Astrocyte (in vitro differentiated cells and primary cell): ENCODE measurements around the gene SLC35F6. TPM values are rescaled to one million over a fixed set of nuclear protein-coding genes. Genes with fewer than 3 reads are reported as not detected.

Source experiments
- DNase-seq: peaks from one replicate; pipeline ENCODE4 v3.0.0-alpha.2; 2010; ENCODE audit warnings: low read depth
- FAIRE-seq: peaks from 2 replicates; lab custom pipeline; 2011; peaks lifted over from hg19 to GRCh38; lab: Jason Lieb, UNC
- H2AFZ ChIP-seq: 2 replicates; pipeline ENCODE4 v1.6.0; 2012; ENCODE audit warnings: low read depth, low read length, inconsistent platforms
- H3K27ac ChIP-seq: 2 replicates; pipeline ENCODE4 v1.5.1; 2011; ENCODE audit warnings: low read depth, low read length, inconsistent platforms
- H3K27me3 ChIP-seq: 2 replicates; pipeline ENCODE4 v1.6.0; 2011; ENCODE audit warnings: low read length, inconsistent platforms; ENCODE audit not compliant: insufficient read depth
- H3K36me3 ChIP-seq: 2 replicates; pipeline ENCODE4 v1.5.1; 2011; ENCODE audit warnings: low read length, inconsistent platforms; ENCODE audit not compliant: insufficient read depth
- H3K4me1 ChIP-seq: 2 replicates; pipeline ENCODE4 v1.5.1; 2011; ENCODE audit warnings: low read length, inconsistent platforms; ENCODE audit not compliant: insufficient read depth
- H3K4me2 ChIP-seq: 2 replicates; pipeline ENCODE4 v1.6.0; 2012; ENCODE audit warnings: low read length, inconsistent platforms
- H3K4me3 ChIP-seq: 2 replicates; pipeline ENCODE4 v1.5.1; 2011; ENCODE audit warnings: low read depth, mild to moderate bottlenecking, low read length, inconsistent platforms; ENCODE audit not compliant: insufficient read depth
- H3K79me2 ChIP-seq: 2 replicates; pipeline ENCODE4 v1.6.0; 2012; ENCODE audit warnings: mild to moderate bottlenecking, low read length, inconsistent platforms; ENCODE audit not compliant: insufficient read depth
- H3K9ac ChIP-seq: 2 replicates; pipeline ENCODE4 v1.6.0; 2012; ENCODE audit warnings: mild to moderate bottlenecking, low read length, inconsistent platforms
- H3K9me3 ChIP-seq: 2 replicates; pipeline ENCODE4 v1.5.1; 2012; ENCODE audit warnings: low read depth, mild to moderate bottlenecking, low read length, inconsistent platforms; ENCODE audit not compliant: insufficient read depth
- H4K20me1 ChIP-seq: 2 replicates; pipeline ENCODE4 v1.6.0; 2012; ENCODE audit warnings: low read length, inconsistent platforms; ENCODE audit not compliant: insufficient read depth
- H3K27ac Mint-ChIP-seq: one replicate; pipeline ENCODE4 v1.8.0; 2021; ENCODE audit warnings: mild to moderate bottlenecking, mixed read lengths; ENCODE audit not compliant: unreplicated experiment
- H3K27me3 Mint-ChIP-seq: one replicate; pipeline ENCODE4 v1.8.0; 2021; ENCODE audit warnings: low read depth, mixed read lengths; ENCODE audit not compliant: unreplicated experiment
- H3K36me3 Mint-ChIP-seq: one replicate; pipeline ENCODE4 v1.8.0; 2021; ENCODE audit warnings: low read depth, mixed read lengths; ENCODE audit not compliant: unreplicated experiment
- H3K4me1 Mint-ChIP-seq: one replicate; pipeline ENCODE4 v1.8.0; 2021; ENCODE audit warnings: low read depth, mixed read lengths; ENCODE audit not compliant: unreplicated experiment
- H3K4me3 Mint-ChIP-seq: one replicate; pipeline ENCODE4 v1.8.0; 2021; ENCODE audit warnings: mild to moderate bottlenecking, moderate library complexity, mixed read lengths; ENCODE audit not compliant: unreplicated experiment
- H3K9me3 Mint-ChIP-seq: one replicate; pipeline ENCODE4 v1.8.0; 2021; ENCODE audit warnings: mild to moderate bottlenecking, mixed read lengths; ENCODE audit not compliant: unreplicated experiment
- EZH2 ChIP-seq: IDR thresholded peaks from 2 replicates; pipeline ENCODE4 v1.6.1; 2012; ENCODE audit warnings: mild to moderate bottlenecking, low read length, inconsistent platforms; ENCODE audit not compliant: insufficient read depth
- total RNA-seq: library from RNA; stranded (reverse); gene quantifications from 2 replicates; pipeline ENCODE4 v1.2.1, GENCODE V29; 2021
- TF ChIP-seq, protein P1 (sequence below): IDR thresholded peaks from 2 replicates; pipeline ENCODE4 v1.5.1; 2011; ENCODE audit warnings: low read depth, mild to moderate bottlenecking, inconsistent platforms, low read length, moderate library complexity; ENCODE audit not compliant: insufficient read depth

The SLC35F6 gene
- total RNA-seq, 1 donor from 2014 or later: 41.9 TPM

DNA sequence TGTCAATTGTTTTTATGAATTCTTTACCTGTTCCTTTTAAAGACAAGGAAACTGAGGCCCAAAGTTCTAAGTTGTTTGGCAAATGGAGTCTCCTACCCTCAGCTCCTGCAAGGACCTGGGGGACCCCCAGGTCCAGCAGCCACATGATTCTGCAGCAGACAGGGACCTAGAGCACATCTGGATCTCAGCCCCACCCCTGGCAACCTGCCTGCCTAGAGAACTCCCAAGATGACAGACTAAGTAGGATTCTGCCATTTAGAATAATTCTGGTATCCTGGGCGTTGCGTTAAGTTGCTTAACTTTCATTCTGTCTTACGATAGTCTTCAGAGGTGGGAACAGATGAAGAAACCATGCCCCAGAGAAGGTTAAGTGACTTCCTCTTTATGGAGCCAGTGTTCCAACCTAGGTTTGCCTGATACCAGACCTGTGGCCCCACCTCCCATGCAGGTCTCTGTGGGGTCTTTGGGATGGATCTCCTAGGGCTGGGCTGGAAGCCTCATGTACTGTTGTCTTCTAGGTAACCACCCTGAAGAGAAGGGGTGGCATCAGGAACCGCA lies 16.2 kb downstream of the SLC35F6 start:
- no peak overlapping the region for H2AFZ ChIP-seq
- Mint-ChIP-seq H3K4me3 (no peak overlapping the region), H3K36me3 (peaks cover 25% of the 10 kb centered on the region), H3K9me3 (no peaks in the 10 kb centered on the region), H3K27ac (no peak overlapping the region), H3K27me3 (no peaks in the 10 kb centered on the region), H3K4me1 (no peaks in the 10 kb centered on the region)
- H3K4me1 ChIP-seq: peaks cover 2% of the 10 kb centered on the region
- no peak for DNase-seq
- FAIRE-seq: no peak
- no peak overlapping the region for H3K4me2 ChIP-seq
- peaks cover 2% of the 10 kb centered on the region for H3K79me2 ChIP-seq
- no peak overlapping the region for H3K9ac ChIP-seq
- no peaks in the 10 kb centered on the region for H3K9me3 ChIP-seq
- no peak for TF ChIP-seq EZH2
- TF ChIP-seq, protein P1, sequence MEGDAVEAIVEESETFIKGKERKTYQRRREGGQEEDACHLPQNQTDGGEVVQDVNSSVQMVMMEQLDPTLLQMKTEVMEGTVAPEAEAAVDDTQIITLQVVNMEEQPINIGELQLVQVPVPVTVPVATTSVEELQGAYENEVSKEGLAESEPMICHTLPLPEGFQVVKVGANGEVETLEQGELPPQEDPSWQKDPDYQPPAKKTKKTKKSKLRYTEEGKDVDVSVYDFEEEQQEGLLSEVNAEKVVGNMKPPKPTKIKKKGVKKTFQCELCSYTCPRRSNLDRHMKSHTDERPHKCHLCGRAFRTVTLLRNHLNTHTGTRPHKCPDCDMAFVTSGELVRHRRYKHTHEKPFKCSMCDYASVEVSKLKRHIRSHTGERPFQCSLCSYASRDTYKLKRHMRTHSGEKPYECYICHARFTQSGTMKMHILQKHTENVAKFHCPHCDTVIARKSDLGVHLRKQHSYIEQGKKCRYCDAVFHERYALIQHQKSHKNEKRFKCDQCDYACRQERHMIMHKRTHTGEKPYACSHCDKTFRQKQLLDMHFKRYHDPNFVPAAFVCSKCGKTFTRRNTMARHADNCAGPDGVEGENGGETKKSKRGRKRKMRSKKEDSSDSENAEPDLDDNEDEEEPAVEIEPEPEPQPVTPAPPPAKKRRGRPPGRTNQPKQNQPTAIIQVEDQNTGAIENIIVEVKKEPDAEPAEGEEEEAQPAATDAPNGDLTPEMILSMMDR: no peak
- H4K20me1 ChIP-seq: peaks cover 19% of the 10 kb centered on the region
- no peak overlapping the region for H3K27ac ChIP-seq
- H3K36me3 ChIP-seq: peaks cover 26% of the 10 kb centered on the region
- H3K27me3 ChIP-seq: no peaks in the 10 kb centered on the region
- H3K4me3 ChIP-seq: no peak overlapping the region

DNA sequence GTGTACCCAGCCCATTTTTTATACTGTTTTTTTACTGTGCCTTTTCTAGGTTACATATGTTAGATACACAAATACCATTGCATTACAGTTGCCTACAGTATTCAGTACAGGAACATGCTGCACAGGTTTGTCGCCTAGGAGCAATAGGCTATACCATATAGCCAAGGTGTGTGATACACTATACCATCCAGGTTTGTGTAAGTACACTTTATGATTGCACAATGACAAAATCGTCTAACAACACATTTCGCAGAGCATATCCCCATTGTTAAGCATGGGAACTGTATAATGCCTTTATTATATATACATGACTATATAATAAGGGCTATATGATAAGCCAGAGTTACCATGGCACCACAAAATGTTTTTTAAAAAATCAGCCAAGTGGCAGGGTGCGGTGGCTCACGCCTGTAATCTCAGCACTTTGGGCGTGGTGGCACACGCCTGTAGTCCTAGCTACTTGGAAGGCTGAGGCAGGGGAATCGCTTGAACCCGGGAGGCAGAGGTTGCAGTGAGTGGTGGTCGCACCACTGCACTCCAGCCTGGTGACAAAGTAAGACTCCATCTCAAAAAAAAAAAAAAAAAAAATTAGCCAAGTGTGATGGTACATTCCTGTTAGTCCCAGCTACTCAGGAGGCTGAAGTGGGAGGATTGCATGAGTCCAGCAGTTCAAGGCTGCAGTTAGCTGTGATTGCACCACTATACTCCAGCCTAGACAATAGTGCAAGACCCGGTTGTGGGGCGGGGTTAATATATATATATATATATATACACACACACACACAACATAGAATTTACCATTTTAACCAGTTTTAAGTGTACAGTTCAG lies 19.0 kb downstream of the SLC35F6 start:
- Histone ChIP-seq H3K9me3 (no peaks in the 10 kb centered on the region), H3K4me3 (no peak overlapping the region), H3K79me2 (peaks cover 19% of the 10 kb centered on the region), H3K27ac (no peak overlapping the region), H3K36me3 (peaks cover 13% of the 10 kb centered on the region), H4K20me1 (peaks cover 2% of the 10 kb centered on the region), H2AFZ (no peak overlapping the region), H3K4me2 (no peak overlapping the region), H3K4me1 (peaks cover 2% of the 10 kb centered on the region), H3K9ac (no peak overlapping the region), H3K27me3 (no peaks in the 10 kb centered on the region)
- no peaks in the 10 kb centered on the region for H3K4me1 Mint-ChIP-seq
- FAIRE-seq (no peak), DNase-seq (no peak)
- peaks cover 3% of the 10 kb centered on the region for H3K27me3 Mint-ChIP-seq
- no peak for TF ChIP-seq EZH2
- TF ChIP-seq, protein P1: no peak
- H3K36me3 Mint-ChIP-seq: peaks cover 9% of the 10 kb centered on the region
- H3K4me3 Mint-ChIP-seq: no peak overlapping the region
- no peak overlapping the region for H3K27ac Mint-ChIP-seq
- H3K9me3 Mint-ChIP-seq: no peaks in the 10 kb centered on the region
